ENCODE results near the gene SQSTM1. TPM values are rescaled to one million over a fixed set of nuclear protein-coding genes. Genes with fewer than 3 reads are reported as not detected.

Gene SQSTM1
- total and polyA plus RNA-seq, 2 of the 8 experiments (the other 6 are each of a cell fraction or from before 2014, with no cell fraction given): 78.6 to 110 TPM

DNA sequence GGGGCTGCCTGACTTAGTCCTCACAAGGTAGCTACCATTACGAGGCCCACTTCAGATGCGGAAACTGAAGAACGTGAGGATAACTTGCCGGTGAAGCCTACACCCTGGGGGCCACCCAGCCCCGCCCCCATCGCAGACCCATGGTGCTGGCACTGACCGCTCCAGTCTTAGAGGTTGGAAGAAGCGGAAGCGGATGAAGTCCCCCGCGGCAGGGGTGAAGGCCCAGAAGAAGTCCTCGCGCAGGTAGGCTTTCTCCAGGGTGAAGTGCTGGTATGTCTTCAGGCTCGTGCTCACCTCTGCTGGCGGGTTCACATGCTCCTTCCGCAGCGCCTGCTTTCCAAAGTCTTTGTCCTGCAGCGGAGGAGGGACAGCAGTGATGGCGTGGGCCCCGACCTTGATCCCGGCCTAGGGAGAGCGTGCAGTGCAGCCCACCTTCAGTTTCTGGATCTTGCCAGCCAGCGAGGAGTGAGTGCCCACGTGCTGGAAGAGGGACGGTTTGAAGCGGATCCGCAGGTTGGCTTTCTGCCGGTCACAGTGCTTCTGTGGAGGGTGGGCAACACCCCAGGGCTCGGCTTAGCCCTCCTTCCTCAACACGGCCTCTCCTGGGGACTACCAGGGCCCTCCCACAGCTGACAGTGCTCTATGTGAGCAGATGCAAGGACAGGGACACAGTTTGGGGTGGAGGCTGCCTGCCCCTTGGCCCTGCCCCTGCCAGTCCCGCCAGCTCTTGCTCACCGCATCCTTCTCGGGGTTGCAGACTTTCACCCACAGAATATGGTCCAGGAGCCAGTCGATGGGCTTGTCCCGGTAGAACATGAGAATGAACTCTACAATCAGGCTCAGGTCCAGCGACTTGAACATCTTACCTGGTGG, 21.7 kb upstream of the SQSTM1 start:
- Histone ChIP-seq H3K27ac (ENCODE audit: low read depth, low read length) (no peak overlapping the region), H3K56ac (replicated peaks; ENCODE audit: insufficient read length, low read depth, low read length) (no peak overlapping the region), H3K79me1 (ENCODE audit: low read depth, low read length) (peaks cover 3% of the 10 kb centered on the region; the same call in 1 of the 2 replicates), H2AFZ (ENCODE audit: low read length) (no peak overlapping the region), H3K18ac (ENCODE audit: extremely low read depth, low read length) (no peak overlapping the region), H4K91ac (replicated peaks; ENCODE audit: insufficient read length, low read length) (no peak overlapping the region), H3K9me3 (ENCODE audit: insufficient read depth in 2 of 2, low read depth in 1 of 2, low read length in 1 of 2) (no peaks in the 10 kb centered on the region), H2BK5ac (ENCODE audit: low read depth, low read length) (no peak overlapping the region; the same call in 1 of the 2 replicates), H4K20me1 (replicated peaks in 1 of 2; ENCODE audit: control insufficient read depth in 1 of 2, insufficient read depth in 2 of 2, low read length in 2 of 2) (peaks cover 12 to 24% of the 10 kb centered on the region in 2 experiments), H3K4me3 (ENCODE audit: extremely low read depth in 1 of 4, insufficient read depth in 2 of 4, low read depth in 3 of 4, low read length in 4 of 4) (no peak overlapping the region), H4K5ac (ENCODE audit: insufficient read length, low read depth, low read length) (no peak overlapping the region), H2BK120ac (replicated peaks; ENCODE audit: low read depth, low read length) (no peak overlapping the region), H2BK15ac (ENCODE audit: low read length) (no peak overlapping the region), H4K8ac (ENCODE audit: extremely low read depth, insufficient read depth, low read length) (no peak overlapping the region), H2AK5ac (ENCODE audit: low read depth, low read length) (no peak overlapping the region), H3K4me2 (ENCODE audit: insufficient read depth in 1 of 2, low read depth in 2 of 2, low read length in 2 of 2) (no peak overlapping the region), H3K9ac (replicated peaks in 1 of 4; ENCODE audit: extremely low read depth in 1 of 4, low read depth in 3 of 4, low read length in 3 of 4) (no peak overlapping the region), H3K4ac (replicated peaks; ENCODE audit: insufficient read length, low read depth, low read length) (no peak overlapping the region), H3K14ac (ENCODE audit: insufficient read length) (no peak overlapping the region), H3K23ac (ENCODE audit: insufficient read length) (no peak overlapping the region), H3K27me3 (replicated peaks in 1 of 4; ENCODE audit: control insufficient read depth in 3 of 4, extremely low read depth in 1 of 4, insufficient read depth in 3 of 4, low read length in 3 of 4) (peaks cover 0 to 2% (median 0%) of the 10 kb centered on the region in 4 experiments; a peak in 1 of 7 replicates), H3K23me2 (ENCODE audit: low read depth, low read length) (peaks cover 7% of the 10 kb centered on the region), H2BK20ac (ENCODE audit: low read length) (no peak overlapping the region), H3K36me3 (ENCODE audit: control insufficient read depth in 2 of 4, insufficient read depth in 4 of 4, low read length in 3 of 4) (peaks cover 12 to 31% (median 27%) of the 10 kb centered on the region in 4 experiments), H3K79me2 (ENCODE audit: control insufficient read depth in 1 of 2, insufficient read depth in 2 of 2, low read length in 2 of 2) (peaks cover 0 to 5% of the 10 kb centered on the region in 2 experiments; a peak in 2 of 4 replicates), H3K4me1 (replicated peaks in 1 of 4; ENCODE audit: control insufficient read depth in 3 of 4, insufficient read depth in 4 of 4, low read length in 3 of 4) (peaks cover 0 to 31% (median 30%) of the 10 kb centered on the region in 4 experiments; a peak in 6 of 7 replicates), H2BK12ac (ENCODE audit: low read depth, low read length) (no peak overlapping the region)
- POLR2A ChIA-PET (ENCODE audit: partially characterized antibody): interaction anchor here (0.8 to 16.9 kb wide), 7 partner anchors 8 to 118 kb away, joined by 3 to 207 read pairs (median 4); partner anchors contain the start of genes CBY3, MGAT4B and SQSTM1
- CTCF ChIA-PET (ENCODE audit: partially characterized antibody): interaction anchor here (0.5 to 2.4 kb wide), 5 partner anchors 8 to 135 kb away, joined by 3 to 6 read pairs (median 5); partner anchors contain the start of gene SQSTM1
- 94% methylated on average over 36 of the region's 36 CpGs; no CpG with 5 or more reads in 1 of the 2 experiments for WGBS, 2 experiments (ENCODE audit: extremely low coverage in 1 of 2, insufficient coverage in 1 of 2, insufficient read length in 1 of 2, insufficient replicate concordance in 2 of 2, low coverage in 1 of 2, low lambda C conversion rate in 2 of 2, missing lambda C conversion rate in 1 of 2)
- DNase-seq (ENCODE audit: low read depth in 1 of 2, low spot score in 2 of 2) (no peak), FAIRE-seq (no peak)
- TF ChIP-seq ZNF274 (IDR thresholded peaks at IDR 0.05; ENCODE audit: borderline replicate concordance, extremely low read depth, low read length): no peak
- no peak for TF ChIP-seq SRF (IDR thresholded peaks at IDR 0.05; ENCODE audit: low read depth, low read length)
- no peak for TF ChIP-seq POU5F1 (IDR thresholded peaks at IDR 0.05; ENCODE audit: low read depth, low read length)
- no peak for TF ChIP-seq RFX5 (IDR thresholded peaks at IDR 0.05; ENCODE audit: borderline replicate concordance, low read depth, low read length)
- TF ChIP-seq CTBP2 (IDR thresholded peaks at IDR 0.05; ENCODE audit: borderline replicate concordance, insufficient read depth, insufficient read length, low read length): no peak
- TF ChIP-seq RBBP5 (IDR thresholded peaks at IDR 0.05; ENCODE audit: borderline replicate concordance, low read depth, low read length): no peak
- TF ChIP-seq CREB1 (IDR thresholded peaks at IDR 0.05): no peak
- no peak for TF ChIP-seq POLR2AphosphoS5 (IDR thresholded peaks at IDR 0.05; ENCODE audit: low read depth, low read length)
- no peak for TF ChIP-seq TBP (IDR thresholded peaks at IDR 0.05; ENCODE audit: low read depth, low read length)
- no peak for TF ChIP-seq BCL11A (IDR thresholded peaks at IDR 0.05; ENCODE audit: low read depth in 2 of 2, low read length in 2 of 2)
- TF ChIP-seq MAX (IDR thresholded peaks at IDR 0.05): no peak
- TF ChIP-seq GABPA (IDR thresholded peaks at IDR 0.05; ENCODE audit: borderline replicate concordance, insufficient read depth, low read length): no peak

Measured in H1 (cell line).